GM10266 (cell line): Measurements from ENCODE around the gene SLC12A7.

ENCODE experiments used
- DNase-seq: peaks from one replicate; pipeline ENCODE4 v3.0.0; 2012; ENCODE audit errors: extremely low spot score
- CTCF ChIP-seq: IDR thresholded peaks from 2 replicates; pipeline ENCODE4 v1.5.1; 2012; ENCODE audit warnings: mild to moderate bottlenecking, low read depth; ENCODE audit not compliant: control insufficient read depth, insufficient read depth; ENCODE audit errors: missing control alignments

SLC12A7 gene

GRCh38 chr5:1045960-1046560 is 65.8 kb downstream of the SLC12A7 start:
- no peak for DNase-seq
- TF ChIP-seq CTCF, result no peak

GRCh38 chr5:1044117-1044516 is 67.7 kb downstream of the SLC12A7 start:
- no peak for TF ChIP-seq CTCF
- no peak for DNase-seq

GRCh38 chr5:1043327-1043726 is 68.5 kb downstream of the SLC12A7 start:
- DNase-seq, result no peak
- TF ChIP-seq CTCF, result no peak

- no peak for TF ChIP-seq CTCF
Observed at GRCh38 chr5:1042626-1043025, 69.2 kb downstream of the SLC12A7 start.

GRCh38 chr5:1041225-1042143 is 70.4 kb downstream of the SLC12A7 start:
- TF ChIP-seq CTCF, result no peak
- no peak for DNase-seq

More at GRCh38 chr5:1042626-1043025, 69.2 kb downstream of the SLC12A7 start:
- no peak for DNase-seq

- no peak for TF ChIP-seq CTCF
- no peak for DNase-seq
Observed at GRCh38 chr5:1040571-1040970, 71.3 kb downstream of the SLC12A7 start.

GRCh38 chr5:1039706-1040260 is 72.1 kb downstream of the SLC12A7 start:
- TF ChIP-seq CTCF, result no peak
- DNase-seq, result no peak
